Stimulated activated CD8-positive, alpha-beta memory T cell treated with anti-CD3 and anti-CD28 coated beads, Interleukin-4, amount 100 ng/mL, for 48 hours (primary cell): Measurements from ENCODE around the gene SULT4A1.
"Not testable (repeated sequence)": the region's sequence is repeated elsewhere in the genome, so short reads cannot be mapped to it uniquely, and the experiment has no call there.

Experiments used
- DNase-seq: peaks from one replicate; pipeline ENCODE4 v3.0.0-alpha.2; 2020

Gene SULT4A1

DNA sequence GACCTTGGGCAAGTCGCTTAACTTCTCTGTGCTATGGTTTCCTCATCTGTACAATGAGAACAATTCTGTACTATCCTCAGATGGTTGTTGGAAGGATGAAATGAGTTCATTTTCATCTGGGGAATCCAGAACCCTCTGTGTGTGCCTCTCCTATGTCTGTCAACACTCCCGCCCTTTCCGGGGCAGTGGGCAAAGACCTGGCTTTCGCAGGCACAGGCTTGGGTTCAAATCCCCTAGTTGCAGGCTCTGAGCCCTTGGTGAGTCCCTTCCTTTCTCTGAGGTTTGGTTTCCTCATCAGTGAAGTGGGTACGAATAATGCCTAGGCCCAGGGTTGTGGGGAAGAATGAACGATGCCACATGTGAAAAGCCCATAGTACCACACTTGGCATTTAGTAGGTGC is 23.5 kb upstream of the SULT4A1 start:
- DNase-seq = no peak

DNA sequence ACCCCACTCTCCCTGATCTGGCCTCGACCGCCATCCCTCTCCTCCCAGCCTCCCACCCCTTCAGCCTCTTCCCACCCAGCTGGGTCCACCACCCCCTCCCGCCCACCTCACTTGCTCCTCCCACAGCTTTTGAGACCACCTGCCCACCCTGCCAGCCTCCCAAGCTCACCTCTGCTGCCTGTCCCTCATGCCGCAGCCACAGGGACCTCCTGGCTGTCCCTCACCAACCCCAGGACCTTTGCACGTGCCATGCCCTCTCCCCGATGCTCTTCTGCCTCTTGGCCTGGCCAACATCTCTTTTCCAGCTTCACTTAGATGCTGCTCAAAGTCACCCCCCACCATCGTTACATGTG is 23.0 kb upstream of the SULT4A1 start:
- no peak for DNase-seq

DNA sequence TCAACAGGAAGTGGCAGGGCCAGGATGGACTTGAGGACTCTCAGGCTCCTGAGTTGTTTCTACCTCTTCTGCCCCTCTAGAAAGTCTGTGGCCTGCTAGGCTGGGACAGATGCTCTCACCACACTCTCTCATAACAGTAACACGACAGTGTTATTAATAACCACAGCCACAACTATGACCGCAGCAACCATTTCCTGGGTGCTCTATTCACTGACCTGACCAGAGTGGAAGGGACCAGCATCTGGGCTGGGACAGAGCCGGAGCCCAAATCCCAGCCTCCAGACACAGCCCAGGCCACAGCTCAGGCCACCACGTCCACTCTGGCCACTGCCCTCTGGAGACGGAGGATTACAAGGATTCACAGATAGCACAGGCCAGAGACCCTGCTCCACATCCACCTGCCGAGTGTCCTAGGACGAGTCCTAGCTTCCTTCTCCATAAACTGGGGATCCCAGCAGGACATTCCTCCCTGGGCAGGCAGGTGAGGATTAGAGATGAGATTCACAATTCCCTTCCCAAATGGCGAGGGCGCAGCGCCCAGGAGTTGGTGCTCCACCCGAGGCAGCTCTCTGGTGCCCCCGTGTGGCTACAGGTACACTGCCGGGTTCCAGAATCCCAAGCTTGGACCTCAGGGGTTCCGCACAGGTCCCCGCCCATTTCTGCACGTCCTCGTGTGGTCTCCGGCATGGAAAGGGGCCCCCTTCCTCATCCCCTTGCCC is 22.4 kb upstream of the SULT4A1 start:
- peak; percentile 82 for DNase-seq

DNA sequence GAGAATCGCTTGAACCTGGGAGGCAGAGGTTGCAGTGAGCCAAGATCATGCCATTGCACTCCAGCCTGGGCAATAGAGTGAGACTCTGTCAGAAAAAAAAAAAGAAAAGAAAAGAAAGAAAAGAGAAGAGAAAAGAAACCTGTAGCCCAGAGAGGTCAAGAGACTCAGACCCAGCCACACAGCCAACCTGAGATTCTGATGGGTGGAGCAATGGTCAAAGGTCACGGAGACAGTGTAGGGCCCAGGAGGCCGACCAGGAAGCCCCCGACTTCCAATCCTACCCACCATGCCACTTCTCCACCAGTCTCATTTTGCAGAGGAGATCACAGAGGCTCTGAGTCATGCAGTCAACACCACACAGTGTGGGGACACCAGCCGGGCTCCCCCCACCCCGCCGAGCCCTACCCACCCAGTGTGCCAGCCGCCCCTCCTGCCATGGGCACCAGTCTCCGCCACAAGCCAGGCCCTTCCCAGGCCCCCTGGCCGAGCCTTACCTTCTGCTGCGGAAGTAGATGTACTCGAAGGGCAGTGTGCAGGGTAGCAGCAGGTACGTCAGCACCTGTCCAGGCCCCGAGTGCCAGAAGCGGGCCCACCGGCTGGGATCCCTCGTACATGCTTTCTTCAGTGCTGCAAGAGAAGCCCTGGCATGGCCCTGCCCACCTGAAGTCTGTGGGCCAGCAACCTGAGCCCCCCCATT is 21.6 kb upstream of the SULT4A1 start:
- no peak for DNase-seq

DNA sequence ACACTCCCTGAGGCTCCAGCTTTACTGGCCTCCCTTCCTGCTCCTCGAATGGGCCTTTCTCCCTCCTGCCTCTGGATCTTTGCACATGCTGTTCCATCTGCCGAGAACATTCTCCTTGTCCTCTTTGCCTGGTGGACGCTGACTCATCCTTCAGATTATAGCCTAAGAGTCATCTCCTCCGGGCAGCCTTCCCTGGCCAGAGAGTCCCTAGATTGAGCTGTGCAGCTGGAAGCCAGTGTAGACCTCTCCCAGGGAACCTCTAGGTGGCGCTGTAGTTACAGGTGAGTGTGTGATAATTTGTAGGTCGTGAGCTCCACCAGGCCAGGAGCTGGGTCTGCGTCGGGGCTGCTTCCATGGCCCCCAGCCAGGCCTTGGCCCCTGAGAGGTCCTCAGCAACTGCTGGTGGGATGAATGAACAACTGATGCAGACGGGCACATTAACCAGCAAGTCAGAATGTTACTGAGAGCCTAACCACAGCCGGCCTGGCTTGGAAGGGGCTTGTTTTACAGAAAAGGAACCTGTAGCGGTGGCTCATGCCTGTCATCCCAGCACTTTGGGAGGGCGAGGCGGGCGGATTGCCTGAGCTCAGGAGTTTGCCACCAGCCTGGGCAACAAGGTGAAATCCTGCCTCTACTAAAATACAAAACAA is 20.8 kb upstream of the SULT4A1 start:
- peak; percentile 75 for DNase-seq

DNA sequence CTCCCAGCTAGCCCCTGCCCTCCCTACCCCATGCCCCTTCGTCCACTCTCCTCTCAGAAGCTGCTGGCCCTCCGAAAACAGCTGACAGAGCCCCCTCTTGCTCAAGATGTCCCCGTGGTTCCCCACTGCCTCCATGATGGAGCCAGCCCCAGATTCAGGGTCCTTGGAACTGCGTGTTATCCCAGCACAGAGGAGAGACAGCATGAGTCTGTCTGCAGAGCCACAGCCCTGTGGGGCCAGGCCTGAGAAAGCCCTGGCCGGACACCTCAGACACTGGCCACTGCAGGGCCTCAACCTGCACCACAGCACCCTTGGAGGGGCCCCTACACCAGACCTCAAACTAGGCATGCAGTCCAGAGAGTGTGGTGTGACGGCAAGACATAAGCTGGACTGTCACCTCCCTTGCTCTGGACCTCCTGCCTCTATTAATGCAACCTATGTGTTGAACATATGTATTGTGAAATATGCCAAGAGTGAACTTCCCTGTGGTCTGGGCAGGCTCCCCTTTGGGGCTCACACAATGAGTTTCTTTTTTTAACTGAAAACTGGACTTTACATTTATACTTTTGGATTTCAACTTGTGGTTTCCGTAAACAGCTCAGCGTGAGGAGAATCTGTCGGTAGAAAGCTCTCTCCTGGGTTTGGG is 19.9 kb upstream of the SULT4A1 start:
- no peak for DNase-seq

DNA sequence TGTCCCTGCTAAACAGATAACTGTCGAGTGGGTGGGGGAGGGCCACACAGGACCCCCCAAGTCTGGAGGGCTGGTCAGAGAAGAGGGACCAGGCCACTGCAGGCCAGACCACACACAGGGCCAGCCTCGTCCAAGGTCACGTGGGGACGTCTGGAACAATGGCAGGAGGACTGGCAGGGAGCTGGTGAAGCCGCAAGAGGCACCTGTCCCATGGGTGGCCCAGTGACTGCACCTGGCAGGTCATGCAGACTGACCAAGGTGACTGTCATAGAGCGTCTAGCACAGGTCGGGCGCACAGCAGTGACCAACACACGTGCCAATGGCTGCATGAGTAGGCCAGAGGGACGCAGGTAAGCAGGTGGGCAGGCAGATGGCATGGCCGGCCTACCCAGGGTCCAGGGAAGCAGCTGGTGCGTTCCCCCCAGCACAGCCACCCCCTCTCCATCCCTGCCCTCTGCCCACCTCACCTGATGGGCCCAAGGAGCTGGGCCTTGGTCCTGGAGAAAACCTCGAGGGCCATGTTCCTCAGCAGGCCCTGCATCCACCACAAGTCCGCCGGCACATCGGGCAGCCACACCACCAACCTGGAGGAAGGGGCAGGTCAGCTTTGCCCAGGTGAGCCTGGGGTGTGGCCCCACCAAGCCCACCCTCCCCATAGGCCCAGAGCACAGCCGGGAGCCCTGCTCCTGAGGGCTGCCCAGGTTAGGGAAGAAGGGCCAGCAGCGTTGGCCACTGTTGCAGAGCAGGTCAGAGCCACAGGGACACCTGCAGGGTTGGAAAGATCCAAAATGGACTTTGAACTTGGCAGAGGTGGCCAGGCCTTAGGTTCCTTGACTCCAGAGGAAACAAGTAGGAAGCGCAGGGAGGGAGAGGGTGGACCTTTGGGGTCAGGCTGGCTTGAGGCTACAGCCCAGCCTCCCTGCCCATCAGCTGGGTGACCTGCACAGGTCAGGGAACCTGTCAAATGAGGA is 19.1 kb upstream of the SULT4A1 start:
- DNase-seq = no peak

DNA sequence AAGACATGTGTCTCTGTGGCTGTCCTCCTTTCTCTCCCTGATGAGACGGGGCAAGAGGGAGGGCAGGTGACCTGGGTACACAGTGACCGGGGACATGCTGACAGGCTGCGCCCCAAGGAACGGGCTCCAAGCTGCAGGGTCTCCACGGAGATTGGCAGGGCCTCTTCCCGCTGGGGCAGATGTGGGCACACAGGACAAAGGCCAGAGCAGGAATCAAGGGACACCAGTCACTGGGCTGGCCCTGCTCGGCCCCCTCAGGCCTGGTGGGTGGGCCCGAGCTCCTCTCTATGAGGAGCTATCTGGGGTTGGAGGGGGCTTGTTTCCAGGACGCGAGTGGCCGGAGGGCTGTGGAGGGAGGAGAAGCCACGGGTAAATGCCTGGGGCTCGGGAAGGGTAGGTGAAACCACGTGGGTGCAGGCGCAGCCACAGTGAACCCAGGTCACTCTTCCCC is 18.3 kb upstream of the SULT4A1 start:
- no peak for DNase-seq

DNA sequence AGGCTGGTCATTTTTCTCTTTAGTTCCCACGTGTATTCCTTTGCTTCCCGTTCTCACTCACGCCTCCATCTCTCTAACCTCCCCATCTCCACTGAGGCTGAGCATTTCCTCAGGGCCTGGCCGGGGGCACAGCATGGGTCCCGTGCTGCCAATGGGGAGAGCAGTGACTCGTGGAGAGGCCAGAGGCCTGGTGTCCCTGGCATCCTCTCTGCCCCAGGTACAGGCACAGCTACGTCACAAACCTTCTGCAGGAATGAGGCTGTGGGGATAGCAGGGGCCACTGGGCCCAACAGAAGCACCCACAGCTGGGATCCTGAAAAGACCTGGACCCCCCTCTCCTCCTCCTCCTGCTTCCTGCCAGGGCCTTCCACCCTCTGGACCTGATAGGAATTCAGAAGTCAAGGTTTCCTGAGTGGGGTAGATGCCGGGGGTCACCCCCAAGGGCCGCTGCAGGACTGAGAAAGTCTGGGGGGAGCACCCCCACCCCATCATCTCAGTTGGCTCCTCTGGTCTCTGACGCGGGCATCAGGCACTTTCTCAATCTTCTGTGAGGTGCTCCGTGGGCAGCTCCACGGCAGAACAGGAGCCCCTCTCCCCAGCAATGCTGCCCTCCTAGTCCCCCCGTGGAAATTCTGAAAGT is 17.7 kb upstream of the SULT4A1 start:
- no peak for DNase-seq

DNA sequence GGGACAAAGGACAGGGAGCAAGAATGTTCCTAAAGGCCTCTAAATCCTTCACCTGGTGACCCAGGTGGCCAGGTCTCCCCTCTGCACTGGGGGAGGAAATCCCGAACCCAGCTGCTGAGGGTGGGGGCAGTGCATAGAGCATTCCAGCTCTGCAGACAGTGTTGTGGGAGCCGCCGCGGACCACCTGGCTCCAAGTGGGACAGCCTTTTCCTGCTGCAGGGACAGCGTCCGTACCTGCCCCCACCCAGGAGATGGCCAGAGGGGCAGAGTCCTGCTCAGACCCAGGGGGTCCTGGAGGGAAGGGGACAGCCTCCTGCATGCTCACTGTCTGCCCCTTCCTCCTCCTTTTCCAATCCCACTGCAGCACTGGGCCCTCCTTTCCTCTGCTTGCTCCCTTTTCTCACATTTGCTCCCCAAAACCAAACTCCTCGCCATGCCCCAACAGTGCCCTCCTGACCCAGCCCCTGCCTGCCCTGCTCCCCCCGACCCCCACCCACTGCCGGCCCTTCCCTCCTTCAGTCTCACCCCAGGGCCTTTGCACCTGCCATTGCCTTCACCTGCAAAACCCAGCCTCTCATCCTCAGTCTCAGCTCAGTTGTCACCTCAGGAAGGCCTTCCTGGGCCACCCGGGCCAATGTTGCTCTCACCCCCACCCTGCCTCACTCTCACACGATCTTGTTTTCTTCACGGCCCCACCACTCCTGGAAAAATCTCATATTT is 16.7 kb upstream of the SULT4A1 start:
- DNase-seq = no peak

DNA sequence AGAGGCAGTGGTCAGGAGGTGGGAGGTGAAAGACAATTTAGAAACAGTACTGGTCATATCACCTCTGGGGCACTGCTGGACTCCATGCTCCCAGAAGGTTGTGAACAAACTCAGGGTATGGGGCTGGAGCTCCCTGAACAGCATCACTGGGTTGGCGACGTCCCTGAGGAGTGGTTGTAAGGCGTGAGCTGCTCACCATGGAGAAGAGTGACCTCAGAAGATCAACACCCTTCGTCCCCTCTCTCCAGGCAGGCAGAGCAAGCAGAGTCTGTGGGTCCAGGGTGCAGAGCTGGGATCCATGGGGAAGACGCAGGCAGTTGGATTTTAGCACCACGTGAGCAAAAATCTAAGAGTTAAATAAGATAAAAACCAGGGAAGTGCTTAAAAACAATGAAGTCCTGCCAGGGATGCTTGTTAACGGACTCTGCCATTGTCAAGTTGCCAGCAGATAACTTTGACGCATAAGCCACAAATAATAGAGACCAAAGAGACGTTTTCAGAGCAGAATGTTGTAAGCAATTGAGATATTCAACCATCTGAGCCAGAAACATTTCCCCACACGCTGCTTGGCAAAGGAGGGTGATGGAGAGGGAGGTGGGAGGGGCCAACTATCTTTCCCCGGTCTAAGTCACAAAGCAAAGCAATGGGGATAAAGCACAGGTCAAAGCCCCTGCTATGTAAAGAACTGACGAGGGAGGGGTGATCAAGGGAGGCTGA is 15.9 kb upstream of the SULT4A1 start:
- no peak for DNase-seq

DNA sequence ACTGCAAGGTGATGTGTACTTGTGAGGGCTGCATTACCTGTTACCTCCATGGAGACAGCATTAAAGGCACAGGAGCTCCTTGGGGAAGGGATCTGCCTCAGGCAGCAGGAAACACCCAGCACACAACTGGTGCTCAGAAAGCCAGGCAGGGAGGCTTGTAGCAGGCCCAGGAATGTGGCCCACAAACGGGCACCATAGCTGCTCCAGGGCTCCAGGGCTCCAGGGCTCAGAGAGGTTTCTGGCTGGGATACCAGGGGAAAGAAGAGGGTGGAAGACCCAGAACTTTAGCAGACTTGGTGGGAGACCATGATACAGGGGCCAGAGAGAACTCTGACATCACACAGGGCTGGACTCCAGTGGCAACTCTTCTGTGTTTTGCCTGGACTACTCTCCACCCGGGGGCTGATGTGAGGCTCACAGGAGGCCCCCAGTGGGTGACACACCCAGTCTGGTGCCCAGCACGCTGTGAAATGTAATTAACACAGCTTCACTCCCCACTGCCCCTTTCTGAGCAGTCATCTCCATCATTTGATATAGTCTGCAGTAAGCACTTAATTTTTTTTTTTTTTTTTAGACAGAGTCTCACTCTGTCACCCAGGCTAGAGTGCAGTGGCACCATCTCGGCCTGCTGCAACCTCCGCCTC is 14.7 kb upstream of the SULT4A1 start:
- no peak for DNase-seq

DNA sequence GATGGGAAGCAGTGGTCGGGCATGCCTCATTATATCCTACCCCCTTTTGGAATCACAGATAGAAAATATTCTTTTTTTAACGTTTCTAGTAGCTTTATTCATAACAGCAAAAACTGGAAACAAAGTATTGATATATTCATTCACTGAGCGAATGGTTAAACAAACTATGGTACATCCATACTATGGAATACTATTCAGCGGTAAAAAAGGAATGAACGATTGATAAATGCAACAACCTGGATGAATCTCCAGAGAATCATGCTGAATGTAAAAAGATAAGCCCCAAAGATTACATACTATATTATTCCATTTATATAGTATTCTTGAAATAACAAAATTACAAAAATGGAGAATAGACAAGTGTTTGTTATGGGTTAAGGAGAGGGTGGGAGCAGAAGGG is 7.5 kb upstream of the SULT4A1 start:
- no peak for DNase-seq

DNA sequence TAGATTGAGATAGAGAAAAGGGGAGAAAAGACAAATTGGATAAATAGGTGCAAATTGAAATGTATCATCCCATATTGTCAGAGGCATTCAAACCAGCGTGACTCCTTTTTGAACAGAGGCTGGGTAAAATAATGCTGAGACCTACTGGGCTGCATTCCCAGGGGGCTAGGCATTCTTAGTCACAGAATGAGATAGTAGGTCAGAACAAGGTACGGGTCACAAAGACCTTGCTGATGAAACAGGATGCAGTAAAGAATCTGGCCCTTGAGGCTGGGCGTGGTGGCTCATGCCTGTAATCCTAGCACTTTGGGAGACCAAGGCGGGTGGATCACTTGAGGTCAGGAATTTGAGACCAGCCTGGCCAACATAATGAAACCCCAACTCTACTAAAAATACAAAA is 6.7 kb upstream of the SULT4A1 start:
- DNase-seq = not testable (repeated sequence)

DNA sequence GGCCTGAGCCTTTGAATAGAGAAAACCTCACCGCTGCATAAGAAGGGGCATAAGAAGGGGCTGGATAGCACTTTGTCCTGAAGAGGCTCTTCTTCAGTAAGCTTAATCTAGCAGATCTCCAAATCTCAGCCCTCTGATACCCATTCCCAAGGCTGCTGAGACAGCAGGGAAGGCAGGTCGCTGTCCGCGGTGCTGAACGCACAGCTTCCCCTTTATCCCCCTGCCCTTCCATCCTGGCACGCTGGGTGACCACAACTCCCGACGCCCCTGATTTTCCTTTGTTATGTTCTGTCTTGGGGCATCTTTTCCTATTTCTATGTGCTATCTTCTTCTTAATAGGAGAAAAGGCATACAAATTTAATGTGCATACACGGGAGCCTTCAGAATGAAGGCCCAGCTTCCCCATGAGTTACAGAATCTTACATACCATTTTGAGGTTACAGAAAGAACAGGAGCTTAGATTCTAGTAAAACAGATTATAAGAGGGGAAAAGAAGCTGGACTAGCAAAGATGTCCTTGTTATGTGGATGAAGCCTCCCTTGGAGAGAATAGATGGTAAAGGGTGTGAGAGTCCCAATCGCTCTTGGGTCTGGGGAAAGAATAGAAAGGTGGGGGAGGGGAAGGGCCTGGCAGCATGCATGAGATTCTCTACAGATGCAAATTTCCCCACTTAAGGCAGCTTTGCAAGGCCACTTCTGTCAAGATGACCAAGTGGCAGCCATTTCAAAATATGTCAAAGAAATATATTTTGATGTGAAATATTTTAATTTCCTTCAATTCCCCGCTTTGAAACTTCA is 5.7 kb upstream of the SULT4A1 start:
- peak; percentile 58 for DNase-seq

DNA sequence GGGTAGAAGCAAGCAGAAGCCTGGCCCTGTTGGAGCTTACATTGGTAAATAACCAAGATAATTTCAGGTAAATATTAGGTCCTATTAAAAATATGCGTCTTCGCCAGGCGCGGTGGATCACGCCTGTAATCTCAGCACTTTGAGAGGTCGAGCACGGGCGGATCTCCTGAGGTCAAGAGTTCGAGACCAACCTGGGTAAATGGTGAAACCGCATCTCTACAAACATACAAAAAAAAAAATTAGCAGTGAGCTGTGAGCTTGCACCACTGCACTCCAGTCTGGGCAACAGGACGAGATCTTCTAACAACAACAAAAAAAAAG is 529 bp upstream of the SULT4A1 start:
- no peak for DNase-seq

DNA sequence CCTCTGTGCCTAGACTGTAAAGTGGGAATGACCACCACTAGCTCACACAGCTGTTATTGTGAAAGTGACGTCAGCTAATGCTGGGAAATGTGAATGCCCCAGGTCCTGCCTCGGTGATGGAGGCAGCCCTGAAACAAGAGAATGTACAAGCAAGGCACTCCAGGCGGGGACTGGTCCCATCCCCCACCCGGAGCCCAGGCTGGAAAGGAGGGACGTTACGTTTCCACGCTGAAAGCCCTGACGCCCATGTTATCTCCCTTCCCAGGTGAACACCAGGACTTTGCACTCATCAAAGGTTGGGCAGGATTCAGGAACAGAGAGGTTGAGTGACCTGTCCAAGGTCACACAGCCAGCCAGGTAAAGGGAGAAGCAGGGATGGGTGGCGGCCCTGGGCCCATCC is 784 bp downstream of the SULT4A1 start:
- no peak for DNase-seq

DNA sequence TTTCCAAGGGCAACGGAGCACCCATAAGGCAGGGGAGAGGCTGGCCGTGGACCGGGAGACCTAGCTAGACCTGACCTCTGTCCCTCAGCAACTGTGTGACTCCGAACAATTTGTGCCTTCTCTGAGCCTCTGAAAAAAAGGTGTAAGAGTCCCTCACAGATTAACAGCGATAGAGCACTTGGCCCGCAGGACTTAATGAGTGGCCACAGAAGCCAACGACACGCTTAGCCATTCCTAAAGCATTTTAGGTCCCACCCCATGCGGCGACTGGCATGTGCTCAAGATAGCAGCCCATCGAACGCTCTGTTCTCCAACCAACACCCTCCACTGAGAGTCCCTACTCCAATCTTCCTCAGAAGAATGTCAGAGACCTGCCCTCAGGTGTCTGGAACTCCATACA is 1.5 kb downstream of the SULT4A1 start:
- no peak for DNase-seq

DNA sequence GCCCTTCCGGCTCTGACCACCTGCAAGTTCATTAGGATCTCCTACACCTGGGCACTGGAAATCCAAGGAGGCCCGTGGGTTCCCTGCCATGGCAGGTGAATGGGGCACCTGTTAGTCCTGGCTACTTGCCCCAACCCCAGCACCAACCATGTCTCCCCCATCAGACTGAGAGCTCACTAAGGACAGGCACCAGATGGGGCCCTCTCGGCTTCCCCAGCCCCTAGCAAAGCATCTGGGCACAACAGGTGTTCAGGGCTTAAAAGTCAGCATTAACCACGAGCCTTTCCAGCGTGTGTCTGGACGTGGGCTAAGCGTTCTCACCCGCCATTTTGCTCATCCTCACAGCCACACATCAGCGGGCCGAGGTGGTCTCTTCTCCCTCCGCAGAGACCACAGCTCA is 2.2 kb downstream of the SULT4A1 start:
- no peak for DNase-seq
